Measurements from ENCODE around the gene SLC44A4. TPM values are rescaled to one million over a fixed set of nuclear protein-coding genes. Genes with fewer than 3 reads are reported as not detected.

Gene SLC44A4
- total RNA-seq, 1 donor from 2014 or later: 0.32 TPM

DNA sequence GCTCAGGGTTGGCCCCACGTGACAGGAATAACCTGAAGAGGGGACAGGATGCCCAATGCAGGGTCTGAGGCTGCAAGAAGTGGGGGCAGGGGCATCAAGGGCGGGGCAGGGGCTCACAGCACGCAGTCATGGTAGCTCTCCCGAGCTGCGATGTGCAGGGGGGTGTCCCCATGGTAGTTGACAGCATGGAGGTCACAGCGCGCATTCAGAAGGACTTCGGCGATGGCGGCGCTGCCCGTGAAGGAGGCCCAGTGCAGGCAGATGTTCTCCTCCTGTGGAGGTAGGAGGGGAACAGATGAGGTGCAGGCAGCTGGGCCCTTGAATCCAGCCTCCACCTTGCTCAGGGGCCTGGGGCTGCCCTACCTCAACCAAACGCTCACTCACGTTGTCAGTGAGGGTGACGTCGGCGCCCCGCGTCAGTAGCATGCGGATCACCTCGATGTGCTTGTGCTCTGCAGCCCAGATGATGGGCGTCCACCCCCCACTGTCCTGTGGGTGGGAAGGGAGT is 5.8 kb upstream of the SLC44A4 start:
- H3K36me3 ChIP-seq: peaks cover 3% of the 10 kb centered on the region
- Mint-ChIP-seq H3K4me1 (no peaks in the 10 kb centered on the region), H3K9me3 (no peaks in the 10 kb centered on the region), H3K36me3 (peaks cover 41% of the 10 kb centered on the region), H3K27ac (no peak overlapping the region), H3K4me3 (no peak overlapping the region), H3K27me3 (ENCODE audit: insufficient read depth, low read depth) (peaks cover 5% of the 10 kb centered on the region)
- no peaks in the 10 kb centered on the region for H3K9me3 ChIP-seq (ENCODE audit: low read depth)
- H3K4me2 ChIP-seq: no peak overlapping the region
- H3K27me3 ChIP-seq: no peaks in the 10 kb centered on the region
- H3K4me3 ChIP-seq: no peak overlapping the region
- H4K20me1 ChIP-seq (ENCODE audit: low read depth): no peaks in the 10 kb centered on the region
- no peak overlapping the region for H3K9ac ChIP-seq
- no peaks in the 10 kb centered on the region for H3K79me2 ChIP-seq (ENCODE audit: low read depth)
- no peak for DNase-seq (ENCODE audit: low spot score)
- H3K4me1 ChIP-seq: no peaks in the 10 kb centered on the region
- TF ChIP-seq EZH2 (IDR thresholded peaks at IDR 0.05) (no peak), EZH2phosphoT487 (IDR thresholded peaks at IDR 0.05) (no peak)
- TF ChIP-seq, protein P1, sequence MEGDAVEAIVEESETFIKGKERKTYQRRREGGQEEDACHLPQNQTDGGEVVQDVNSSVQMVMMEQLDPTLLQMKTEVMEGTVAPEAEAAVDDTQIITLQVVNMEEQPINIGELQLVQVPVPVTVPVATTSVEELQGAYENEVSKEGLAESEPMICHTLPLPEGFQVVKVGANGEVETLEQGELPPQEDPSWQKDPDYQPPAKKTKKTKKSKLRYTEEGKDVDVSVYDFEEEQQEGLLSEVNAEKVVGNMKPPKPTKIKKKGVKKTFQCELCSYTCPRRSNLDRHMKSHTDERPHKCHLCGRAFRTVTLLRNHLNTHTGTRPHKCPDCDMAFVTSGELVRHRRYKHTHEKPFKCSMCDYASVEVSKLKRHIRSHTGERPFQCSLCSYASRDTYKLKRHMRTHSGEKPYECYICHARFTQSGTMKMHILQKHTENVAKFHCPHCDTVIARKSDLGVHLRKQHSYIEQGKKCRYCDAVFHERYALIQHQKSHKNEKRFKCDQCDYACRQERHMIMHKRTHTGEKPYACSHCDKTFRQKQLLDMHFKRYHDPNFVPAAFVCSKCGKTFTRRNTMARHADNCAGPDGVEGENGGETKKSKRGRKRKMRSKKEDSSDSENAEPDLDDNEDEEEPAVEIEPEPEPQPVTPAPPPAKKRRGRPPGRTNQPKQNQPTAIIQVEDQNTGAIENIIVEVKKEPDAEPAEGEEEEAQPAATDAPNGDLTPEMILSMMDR (IDR thresholded peaks at IDR 0.05): no peak
- no peak overlapping the region for H3K27ac ChIP-seq
- no peak overlapping the region for H2AFZ ChIP-seq (replicated peaks)
- H3F3A ChIP-seq (ENCODE audit: low read depth): peaks cover 6% of the 10 kb centered on the region

DNA sequence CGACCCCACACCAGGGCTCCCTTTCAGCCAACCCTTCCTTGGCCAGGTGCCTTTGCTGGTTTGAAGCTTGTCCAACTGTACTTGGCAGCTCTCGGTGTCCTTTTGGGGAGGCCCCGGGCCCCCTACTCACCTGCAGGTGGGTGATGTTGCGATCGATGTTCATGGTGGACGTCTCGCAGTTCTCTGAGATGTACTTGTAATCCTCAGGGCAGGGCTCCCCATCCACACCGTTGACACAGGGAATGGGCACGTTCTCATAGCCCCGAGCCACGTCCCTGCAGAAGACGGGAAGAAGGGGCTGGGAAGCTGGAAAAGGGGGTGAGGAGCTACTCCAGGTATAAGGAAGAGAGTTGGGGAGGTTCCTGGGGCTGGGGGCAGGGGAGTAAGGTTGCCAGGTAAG is 4.9 kb upstream of the SLC44A4 start:
- peaks cover 9% of the 10 kb centered on the region for H3F3A ChIP-seq (ENCODE audit: low read depth)
- TF ChIP-seq, protein P1 (IDR thresholded peaks at IDR 0.05): no peak
- TF ChIP-seq EZH2 (IDR thresholded peaks at IDR 0.05) (no peak), EZH2phosphoT487 (IDR thresholded peaks at IDR 0.05) (no peak)
- no peak overlapping the region for H2AFZ ChIP-seq (replicated peaks)
- H3K36me3 ChIP-seq: no peaks in the 10 kb centered on the region
- H4K20me1 ChIP-seq (ENCODE audit: low read depth): no peaks in the 10 kb centered on the region
- H3K9ac ChIP-seq: no peak overlapping the region
- Mint-ChIP-seq H3K27me3 (ENCODE audit: insufficient read depth, low read depth) (peaks cover 5% of the 10 kb centered on the region), H3K9me3 (no peaks in the 10 kb centered on the region), H3K27ac (no peak overlapping the region), H3K4me3 (no peak overlapping the region), H3K4me1 (no peaks in the 10 kb centered on the region), H3K36me3 (peaks cover 40% of the 10 kb centered on the region)
- H3K4me2 ChIP-seq: no peak overlapping the region
- no peak for DNase-seq (ENCODE audit: low spot score)
- H3K9me3 ChIP-seq (ENCODE audit: low read depth): no peaks in the 10 kb centered on the region
- H3K27ac ChIP-seq: no peak overlapping the region
- no peaks in the 10 kb centered on the region for H3K27me3 ChIP-seq
- no peaks in the 10 kb centered on the region for H3K79me2 ChIP-seq (ENCODE audit: low read depth)
- H3K4me3 ChIP-seq: no peak overlapping the region
- H3K4me1 ChIP-seq: no peaks in the 10 kb centered on the region

DNA sequence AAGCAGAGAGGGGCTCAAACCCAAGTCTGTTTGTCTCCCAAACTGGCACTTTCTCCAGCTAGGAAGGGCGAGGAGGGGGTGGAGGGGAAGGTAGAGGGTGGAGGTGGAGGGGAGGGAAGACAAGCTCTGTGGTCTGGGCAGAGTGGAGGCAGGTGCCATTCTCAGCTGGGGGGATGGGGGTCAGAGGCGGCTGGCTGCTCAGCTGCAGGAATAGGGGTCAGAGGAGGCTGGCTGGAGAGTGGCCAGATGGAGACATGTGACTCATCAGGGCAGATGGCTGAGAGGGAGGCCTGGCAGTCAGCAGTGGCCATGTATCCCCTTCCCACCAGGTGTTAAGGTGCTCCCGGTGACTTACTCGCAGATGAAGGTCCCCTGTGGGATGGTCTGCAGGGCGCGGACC is 3.5 kb upstream of the SLC44A4 start:
- H3K27me3 Mint-ChIP-seq (ENCODE audit: insufficient read depth, low read depth): peaks cover 3% of the 10 kb centered on the region
- DNase-seq (ENCODE audit: low spot score): no peak
- no peaks in the 10 kb centered on the region for H3K36me3 ChIP-seq
- no peaks in the 10 kb centered on the region for H3K9me3 ChIP-seq (ENCODE audit: low read depth)
- no peaks in the 10 kb centered on the region for H3K79me2 ChIP-seq (ENCODE audit: low read depth)
- H3K27me3 ChIP-seq: no peaks in the 10 kb centered on the region
- no peak overlapping the region for H3K4me2 ChIP-seq
- peaks cover 37% of the 10 kb centered on the region for H3K36me3 Mint-ChIP-seq
- H3K4me1 ChIP-seq: no peaks in the 10 kb centered on the region
- no peaks in the 10 kb centered on the region for H4K20me1 ChIP-seq (ENCODE audit: low read depth)
- H3F3A ChIP-seq (ENCODE audit: low read depth): peaks cover 9% of the 10 kb centered on the region
- no peak overlapping the region for H3K9ac ChIP-seq
- no peaks in the 10 kb centered on the region for H3K4me1 Mint-ChIP-seq
- no peaks in the 10 kb centered on the region for H3K9me3 Mint-ChIP-seq
- no peak overlapping the region for H3K4me3 ChIP-seq
- H3K27ac Mint-ChIP-seq: no peak overlapping the region
- H2AFZ ChIP-seq (replicated peaks): no peak overlapping the region
- H3K4me3 Mint-ChIP-seq: no peak overlapping the region
- no peak overlapping the region for H3K27ac ChIP-seq
- TF ChIP-seq, protein P1 (IDR thresholded peaks at IDR 0.05): no peak
- no peak for TF ChIP-seq EZH2 (IDR thresholded peaks at IDR 0.05)
- TF ChIP-seq EZH2phosphoT487 (IDR thresholded peaks at IDR 0.05): no peak
